K562 (cell line): ENCODE results near the gene KRT33B. TPM values are rescaled to one million over a fixed set of nuclear protein-coding genes. Genes with fewer than 3 reads are reported as not detected.

Experiments
- ATAC-seq: fragments of 200-7000 bp; cut with Tn5 transposase; 3 replicates; pipeline ENCODE4 v1.9.1; 2020; ENCODE audit warnings: moderate library complexity
- BruUV-seq: library from RNA; stranded (reverse); fragments of 400-500 nt; replicated peaks from 2 replicates; lab custom pipeline; 2021; lab: Mats Ljungman, UMichigan
- CTCF ChIA-PET: fragments of 300-600 bp; formaldehyde crosslinking; extraction: SDS; loops from one replicate; lab custom pipeline; 2021; ENCODE audit warnings: low intra/inter-chr PET ratio; lab: Yijun Ruan, JAX
- POLR2A ChIA-PET: fragments of 300-600, 350-650 bp; sonication (Branson Sonifier 250); formaldehyde crosslinking; extraction: SDS; loops from one replicate; lab custom pipeline; 2021; ENCODE audit warnings: antibody characterized with exemption, inconsistent platforms; lab: Yijun Ruan, JAX
- DNase-seq, 4 experiments: peaks; one replicate each; pipeline versions ENCODE4 v3.0.0 to v3.0.0-alpha.2; 2011 to 2018; ENCODE audit warnings: low spot score in 3 of 4, mixed read lengths in 3 of 4; ENCODE audit errors: extremely low read depth in 1 of 4
- FAIRE-seq: peaks from 2 replicates; lab custom pipeline; 2011; peaks lifted over from hg19 to GRCh38; lab: Jason Lieb, UNC
- H2AFZ ChIP-seq: 2 replicates; pipeline ENCODE4 v1.6.0; 2011; ENCODE audit warnings: low read depth, low read length, control low read depth, inconsistent platforms
- H3K27ac ChIP-seq: fragments of 200-600 bp; 3 replicates; pipeline ENCODE4 v1.8.0; 2011; ENCODE audit warnings: low read depth, mild to moderate bottlenecking, control low read depth, inconsistent platforms, low read length, moderate library complexity, mixed read lengths; ENCODE audit errors: extremely low read depth
- H3K27me3 ChIP-seq, 2 experiments: fragments of 300-600 bp in 1 of 2; 2 replicates in 1 of 2; 3 replicates in 1 of 2; pipeline versions ENCODE4 v1.6.0 to v1.8.0; 2011; ENCODE audit warnings: inconsistent platforms in 2 of 2, low read length in 2 of 2, mild to moderate bottlenecking in 1 of 2, mixed read lengths in 1 of 2, moderate library complexity in 1 of 2; ENCODE audit not compliant: control insufficient read depth in 2 of 2, insufficient read depth in 2 of 2
- H3K36me3 ChIP-seq: fragments of 300-600 bp; 3 replicates; pipeline ENCODE4 v1.8.0; 2011; ENCODE audit warnings: mild to moderate bottlenecking, low read length, inconsistent platforms; ENCODE audit not compliant: control insufficient read depth, insufficient read depth
- H3K4me1 ChIP-seq, 2 experiments: fragments of 200-600 bp in 1 of 2; replicated peaks in 1 of 2; 2 replicates in 1 of 2; 3 replicates in 1 of 2; pipeline versions ENCODE4 v1.5.1 to v1.8.0; 2011; ENCODE audit warnings: inconsistent platforms in 2 of 2, low read length in 2 of 2, mild to moderate bottlenecking in 1 of 2, mixed read lengths in 1 of 2, moderate library complexity in 1 of 2; ENCODE audit not compliant: control insufficient read depth in 2 of 2, insufficient read depth in 2 of 2
- H3K4me2 ChIP-seq: 2 replicates; pipeline ENCODE4 v1.6.1; 2011; ENCODE audit warnings: low read length, control low read depth, inconsistent platforms, mixed read lengths; ENCODE audit not compliant: insufficient read depth
- H3K4me3 ChIP-seq: fragments of 200-600 bp; sonication (generic), shearing (Covaris generic); 2 replicates; pipeline ENCODE4 v1.5.1; 2016; ENCODE audit warnings: control low read depth, inconsistent platforms
- H3K79me2 ChIP-seq: fragments of 200-600 bp; 3 replicates; pipeline ENCODE4 v1.8.0; 2011; ENCODE audit warnings: low read length, inconsistent platforms; ENCODE audit not compliant: control insufficient read depth, insufficient read depth
- H3K9ac ChIP-seq, 2 experiments: 2 replicates each; pipeline versions ENCODE4 v1.6.0 to v1.6.1; 2011; ENCODE audit warnings: low read depth in 2 of 2, low read length in 2 of 2, control low read depth in 1 of 2, inconsistent platforms in 1 of 2, mild to moderate bottlenecking in 1 of 2, mixed read lengths in 1 of 2; ENCODE audit not compliant: insufficient read depth in 1 of 2
- H3K9me1 ChIP-seq: one replicate; pipeline ENCODE4 v1.6.0; 2011; ENCODE audit warnings: inconsistent platforms, mild to moderate bottlenecking, low read length, moderate library complexity; ENCODE audit not compliant: control insufficient read depth, insufficient read depth
- H3K9me3 ChIP-seq: replicated peaks from 2 replicates; pipeline ENCODE4 v1.5.1; 2011; ENCODE audit warnings: low read depth, low read length, inconsistent platforms; ENCODE audit not compliant: control insufficient read depth, insufficient read depth
- H4K20me1 ChIP-seq: replicated peaks from 2 replicates; pipeline ENCODE4 v1.6.1; 2011; ENCODE audit warnings: low read length, inconsistent platforms, mixed read lengths; ENCODE audit not compliant: control insufficient read depth, insufficient read depth
- ARID3B ChIP-seq: fragments of 250-450 bp; sonication (Bioruptor Pico); IDR thresholded peaks from 2 replicates; pipeline ENCODE4 v1.4.0; 2020; ENCODE audit warnings: borderline replicate concordance
- CEBPB ChIP-seq: fragments of 450-650 bp; IDR thresholded peaks from 2 replicates; pipeline ENCODE4 v1.6.1; 2016; ENCODE audit warnings: missing genetic modification characterization, missing compliant biosample characterization
- CEBPG ChIP-seq, 3 experiments: fragments of 200-800 bp in 1 of 3; sonication (Bioruptor generic) in 1 of 3; sonication (generic) in 1 of 3; formaldehyde crosslinking in 1 of 3; IDR thresholded peaks in 2 of 3; conservative IDR thresholded peaks in 1 of 3; 2 replicates each; pipeline versions ENCODE4 v1.6.1 to v1.8.0; 2016 to 2022; ENCODE audit warnings: missing compliant biosample characterization in 2 of 3, missing genetic modification characterization in 2 of 3, mild to moderate bottlenecking in 1 of 3, missing genetic modification reagents in 1 of 3
- HNRNPUL1 ChIP-seq: fragments of 200-400 bp; formaldehyde crosslinking; IDR thresholded peaks from 2 replicates; pipeline ENCODE4 v1.6.1; 2017; ENCODE audit warnings: low read length
- L3MBTL2 ChIP-seq: fragments of 450-650 bp; IDR thresholded peaks from 2 replicates; pipeline ENCODE4 v1.6.1; 2016; ENCODE audit warnings: mild to moderate bottlenecking, moderate library complexity
- LEF1 ChIP-seq: fragments of 450-650 bp; IDR thresholded peaks from 2 replicates; pipeline ENCODE4 v1.6.1; 2016; ENCODE audit warnings: mild to moderate bottlenecking
- MIER1 ChIP-seq: fragments of 450-650 bp; IDR thresholded peaks from 2 replicates; pipeline ENCODE4 v1.6.1; 2016; ENCODE audit warnings: antibody characterized with exemption, mild to moderate bottlenecking, low read depth
- NCOA1 ChIP-seq: fragments of 450-650 bp; IDR thresholded peaks from 2 replicates; pipeline ENCODE4 v1.6.1; 2016; ENCODE audit warnings: low read depth
- RBM15 ChIP-seq: fragments of 200-400 bp; formaldehyde crosslinking; IDR thresholded peaks from 2 replicates; pipeline ENCODE4 v1.6.1; 2018; ENCODE audit warnings: mild to moderate bottlenecking, low read length, moderate library complexity; ENCODE audit not compliant: insufficient read depth
- RBM17 ChIP-seq: fragments of 200-400 bp; formaldehyde crosslinking; IDR thresholded peaks from 2 replicates; pipeline ENCODE4 v1.6.1; 2017; ENCODE audit warnings: low read depth, mild to moderate bottlenecking, low read length, borderline replicate concordance
- SMAD1 ChIP-seq: fragments of 150-350 bp; IDR thresholded peaks from 2 replicates; pipeline ENCODE4 v1.6.1; 2014; ENCODE audit warnings: low read length, low read depth; ENCODE audit not compliant: partially characterized antibody
- SRF ChIP-seq, 2 experiments: fragments of 250-450, 450-650 bp in 1 of 2; sonication (Bioruptor Pico) in 1 of 2; sonication (generic) in 1 of 2; formaldehyde crosslinking; IDR thresholded peaks; 2 replicates each; pipeline versions ENCODE4 v1.5.0 to v1.5.1; 2020 to 2022; ENCODE audit warnings: mild to moderate bottlenecking in 1 of 2, missing genetic modification reagents in 1 of 2
- TEAD4 ChIP-seq, 2 experiments: sonication (generic) in 1 of 2; formaldehyde crosslinking in 1 of 2; IDR thresholded peaks; 2 replicates each; pipeline versions ENCODE4 v1.6.1 to v1.8.0; 2012 to 2022; ENCODE audit warnings: borderline replicate concordance in 1 of 2, inconsistent platforms in 1 of 2, low read length in 1 of 2, mild to moderate bottlenecking in 1 of 2, missing genetic modification reagents in 1 of 2
- ZNF316 ChIP-seq: fragments of 450-650 bp; IDR thresholded peaks from 2 replicates; pipeline ENCODE4 v1.6.1; 2016
- ZNF778 ChIP-seq: fragments of 450-650 bp; formaldehyde crosslinking; IDR thresholded peaks from 2 replicates; pipeline ENCODE4 v1.4.0; 2020; ENCODE audit warnings: mild to moderate bottlenecking, moderate library complexity
- WGBS: fragments of 100-300 bp; shearing (Covaris generic); methylation state at CpG from one replicate; pipeline ENCODE4 v1.1.6; 2016; ENCODE audit warnings: low coverage, mixed read lengths; ENCODE audit not compliant: insufficient coverage; ENCODE audit errors: missing lambda C conversion rate; 5-methylcytosine and 5-hydroxymethylcytosine counted together
- in situ Hi-C: fragments of 300-500 bp; cut with MboI; formaldehyde crosslinking; loops from 4 replicates; pipeline ENCODE4 v1.15.0; 2018; ENCODE audit warnings: inconsistent platforms, mixed read lengths
- intact Hi-C: fragments of 100-400 bp; cut with micrococcal nuclease; formaldehyde crosslinking; loops from 2 replicates; pipeline ENCODE4 v1.14.2; 2022
- polyA plus RNA-seq, 8 experiments: library from polyadenylated mRNA; depleted of rRNA in 4 of 8; stranded (reverse) in 5 of 8; unstranded in 3 of 8; fragments of >200 nt; fragmentation: Nextera tagmentation in 2 of 8; fragmentation: Illumina TruSeq in 1 of 8; extraction: Ambion mirVana in 2 of 8; extraction: Trizol in 1 of 8; gene quantifications; 2 replicates each; pipeline versions ENCODE4 v1.2.1 to v1.2.3, GENCODE V29; 2011 to 2014; ENCODE audit warnings: inconsistent platforms in 1 of 8, missing spikeins in 1 of 8
- total RNA-seq, 7 experiments: library from RNA; depleted of rRNA in 6 of 7; stranded (reverse); fragments of >200 nt in 6 of 7; fragmentation: Illumina TruSeq in 2 of 7; extraction: Trizol in 2 of 7; gene quantifications; 2 replicates each; pipeline versions ENCODE4 v1.2.1 to v1.2.3, GENCODE V29; 2011 to 2021; ENCODE audit warnings: low replicate concordance in 1 of 7

KRT33B gene
- total and polyA plus RNA-seq, 9 of the 15 experiments (the other 6 are each of a cell fraction or from before 2014, with no cell fraction given) = not detected

DNA sequence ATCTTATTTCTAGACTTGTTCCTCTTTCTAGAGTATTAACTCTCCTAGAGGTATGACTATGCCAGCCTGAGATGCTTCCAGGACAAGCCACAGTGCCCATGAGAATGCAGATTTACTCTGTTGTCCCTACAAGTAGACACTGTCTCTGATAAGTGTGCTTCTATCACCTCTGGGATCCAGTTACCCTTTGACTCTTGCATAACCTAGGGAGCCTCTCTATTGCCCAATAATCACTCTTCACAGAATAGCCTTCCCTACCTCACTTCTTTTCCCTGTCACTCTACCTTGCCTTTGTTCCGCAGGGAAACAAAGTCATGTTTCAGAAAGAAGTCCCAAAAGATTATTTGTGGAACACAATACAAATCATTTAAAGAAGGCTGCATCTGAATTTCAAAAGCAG is 14.1 kb upstream of the KRT33B start:
- H3K4me1 ChIP-seq = no peaks in the 10 kb centered on the region
- no peak overlapping the region for H3K9ac ChIP-seq
- ATAC-seq (no peak), FAIRE-seq (no peak), DNase-seq (no peak)
- no peaks in the 10 kb centered on the region for H3K9me3 ChIP-seq
- TF ChIP-seq RBM17 (no peak), CEBPB (tag) (peak; percentile 79), CEBPG (CRISPR knock-in tag; IDR thresholded peaks at IDR 0.05) (no peak), CEBPG (tag; conservative IDR thresholded peaks at IDR 0.05 in 1 of 2, IDR thresholded peaks at IDR 0.05 in 1 of 2) (peak; percentile 57 to 76; a peak in 3 of 4 replicates)
- no peaks in the 10 kb centered on the region for H3K79me2 ChIP-seq
- no peak overlapping the region for H3K27ac ChIP-seq
- CTCF ChIA-PET = no interaction called here
- no peak overlapping the region for H2AFZ ChIP-seq
- intact Hi-C loops = no loop called here
- WGBS = 12% methylated on average over 1 of the region's 1 CpG
- H3K4me3 ChIP-seq = no peak overlapping the region
- BruUV-seq = no TSS peak
- no peak overlapping the region for H3K4me2 ChIP-seq
- POLR2A ChIA-PET = no interaction called here
- peaks cover 5 to 35% of the 10 kb centered on the region in 2 experiments; a peak in 4 of 5 replicates for H3K27me3 ChIP-seq
- H3K9me1 ChIP-seq = no peaks in the 10 kb centered on the region
- in situ Hi-C loops = no loop called here
- H3K36me3 ChIP-seq = no peaks in the 10 kb centered on the region
- H4K20me1 ChIP-seq = no peaks in the 10 kb centered on the region

DNA sequence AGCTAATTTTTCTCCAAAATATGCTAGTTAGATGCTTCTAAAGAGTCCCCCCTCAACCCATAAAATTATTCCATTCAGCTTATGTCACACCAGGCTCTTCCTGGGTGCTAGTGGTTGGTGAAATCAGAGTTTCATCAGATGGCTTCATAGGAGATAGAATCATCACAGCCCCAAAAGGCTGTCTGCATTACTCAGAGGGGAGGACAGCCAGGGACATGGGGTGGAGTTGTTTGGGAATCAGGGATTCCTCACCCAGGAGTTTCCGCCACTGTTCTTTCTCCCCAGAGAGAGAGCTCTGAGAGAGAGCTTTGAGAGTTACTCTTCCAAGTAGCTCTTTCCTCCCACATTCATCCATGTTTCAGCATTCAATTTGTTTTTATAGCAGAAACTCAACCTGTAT is 12.8 kb upstream of the KRT33B start:
- H3K36me3 ChIP-seq = no peaks in the 10 kb centered on the region
- no TSS peak for BruUV-seq
- CTCF ChIA-PET = interaction anchor here (0.6 kb wide), 1 partner anchor 280 kb away, joined by 3 read pairs; no protein-coding TSS in a partner anchor
- H3K27ac ChIP-seq = no peak overlapping the region
- H3K4me2 ChIP-seq = no peak overlapping the region
- FAIRE-seq (no peak), ATAC-seq (no peak), DNase-seq (no peak)
- in situ Hi-C loops = no loop called here
- no peaks in the 10 kb centered on the region for H3K9me1 ChIP-seq
- H3K79me2 ChIP-seq = no peaks in the 10 kb centered on the region
- no peak overlapping the region for H3K4me3 ChIP-seq
- peaks cover 5 to 43% of the 10 kb centered on the region in 2 experiments; a peak in 4 of 5 replicates for H3K27me3 ChIP-seq
- no peaks in the 10 kb centered on the region for H4K20me1 ChIP-seq
- intact Hi-C loops = no loop called here
- H3K9ac ChIP-seq = no peak overlapping the region
- H2AFZ ChIP-seq = no peak overlapping the region
- no peaks in the 10 kb centered on the region for H3K4me1 ChIP-seq
- TF ChIP-seq L3MBTL2 = no peak
- TF ChIP-seq TEAD4 (IDR thresholded peaks at IDR 0.05; ENCODE audit: low read length) = no peak
- no peak for TF ChIP-seq TEAD4 (CRISPR knock-in tag; IDR thresholded peaks at IDR 0.05; ENCODE audit: borderline replicate concordance)
- no peak for TF ChIP-seq MIER1
- TF ChIP-seq ARID3B (CRISPR knock-in tag) = no peak
- TF ChIP-seq ZNF778 (CRISPR knock-in tag) = no peak
- no peak for TF ChIP-seq RBM15
- no peak for TF ChIP-seq SMAD1
- no peak for TF ChIP-seq LEF1
- no peak for TF ChIP-seq ZNF316
- no peak for TF ChIP-seq HNRNPUL1
- no peak for TF ChIP-seq SRF (CRISPR knock-in tag; IDR thresholded peaks at IDR 0.05)
- TF ChIP-seq NCOA1 = no peak
- TF ChIP-seq, all 486 proteins: peak for 0
- no peaks in the 10 kb centered on the region for H3K9me3 ChIP-seq
- POLR2A ChIA-PET = interaction anchor here (0.6 kb wide), 1 partner anchor 57 kb away, joined by 3 read pairs; no protein-coding TSS in a partner anchor
- WGBS = 0% methylated on average over 1 of the region's 1 CpG
